Islet precursor cell (in vitro differentiated cells): Measurements from ENCODE around the gene MUS81.
"Not testable (repeated sequence)": the region's sequence is repeated elsewhere in the genome, so short reads cannot be mapped to it uniquely, and the experiment has no call there.

Source experiments
- DNase-seq: peaks from one replicate; pipeline ENCODE4 v3.0.0-alpha.2; 2018

The MUS81 gene, protein sequence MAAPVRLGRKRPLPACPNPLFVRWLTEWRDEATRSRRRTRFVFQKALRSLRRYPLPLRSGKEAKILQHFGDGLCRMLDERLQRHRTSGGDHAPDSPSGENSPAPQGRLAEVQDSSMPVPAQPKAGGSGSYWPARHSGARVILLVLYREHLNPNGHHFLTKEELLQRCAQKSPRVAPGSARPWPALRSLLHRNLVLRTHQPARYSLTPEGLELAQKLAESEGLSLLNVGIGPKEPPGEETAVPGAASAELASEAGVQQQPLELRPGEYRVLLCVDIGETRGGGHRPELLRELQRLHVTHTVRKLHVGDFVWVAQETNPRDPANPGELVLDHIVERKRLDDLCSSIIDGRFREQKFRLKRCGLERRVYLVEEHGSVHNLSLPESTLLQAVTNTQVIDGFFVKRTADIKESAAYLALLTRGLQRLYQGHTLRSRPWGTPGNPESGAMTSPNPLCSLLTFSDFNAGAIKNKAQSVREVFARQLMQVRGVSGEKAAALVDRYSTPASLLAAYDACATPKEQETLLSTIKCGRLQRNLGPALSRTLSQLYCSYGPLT

DNA sequence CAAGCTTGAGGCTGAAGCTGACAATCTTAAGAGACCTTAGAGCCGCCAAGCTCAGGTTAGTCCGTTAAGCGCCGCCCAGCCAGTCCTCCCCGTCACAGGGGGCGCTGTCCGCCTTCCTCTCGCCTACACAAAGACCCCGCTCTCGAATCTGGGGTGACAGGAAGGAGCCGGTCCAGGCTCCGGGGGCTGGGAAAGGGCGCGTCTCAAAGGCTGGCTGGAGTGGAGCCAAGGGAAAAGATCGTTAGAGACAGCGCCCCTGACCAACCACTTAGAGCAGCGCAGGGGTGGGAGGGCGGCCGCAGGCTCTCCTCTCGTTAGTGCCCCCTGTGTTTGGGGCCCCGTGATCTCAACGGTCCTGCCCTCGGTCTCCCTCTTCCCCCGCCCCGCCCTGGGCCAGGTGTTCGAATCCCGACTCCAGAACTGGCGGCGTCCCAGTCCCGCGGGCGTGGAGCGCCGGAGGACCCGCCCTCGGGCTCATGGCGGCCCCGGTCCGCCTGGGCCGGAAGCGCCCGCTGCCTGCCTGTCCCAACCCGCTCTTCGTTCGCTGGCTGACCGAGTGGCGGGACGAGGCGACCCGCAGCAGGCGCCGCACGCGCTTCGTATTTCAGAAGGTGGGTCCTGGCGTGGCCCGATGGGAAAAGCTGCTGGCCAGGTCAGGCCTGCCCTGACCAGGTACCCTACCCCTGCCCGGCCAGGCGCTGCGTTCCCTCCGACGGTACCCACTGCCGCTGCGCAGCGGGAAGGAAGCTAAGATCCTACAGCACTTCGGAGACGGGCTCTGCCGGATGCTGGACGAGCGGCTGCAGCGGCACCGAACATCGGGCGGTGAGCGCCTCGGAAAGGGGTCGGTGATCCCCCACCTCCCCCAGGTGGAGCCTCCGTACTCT lies at the start of gene MUS81:
Gene MUS81, plus strand, starts transcription at position 156 of the 887 bp plus-strand sequence. Its CDS starts 321 bp downstream, at position 477.
- peak; percentile 98 for DNase-seq

DNA sequence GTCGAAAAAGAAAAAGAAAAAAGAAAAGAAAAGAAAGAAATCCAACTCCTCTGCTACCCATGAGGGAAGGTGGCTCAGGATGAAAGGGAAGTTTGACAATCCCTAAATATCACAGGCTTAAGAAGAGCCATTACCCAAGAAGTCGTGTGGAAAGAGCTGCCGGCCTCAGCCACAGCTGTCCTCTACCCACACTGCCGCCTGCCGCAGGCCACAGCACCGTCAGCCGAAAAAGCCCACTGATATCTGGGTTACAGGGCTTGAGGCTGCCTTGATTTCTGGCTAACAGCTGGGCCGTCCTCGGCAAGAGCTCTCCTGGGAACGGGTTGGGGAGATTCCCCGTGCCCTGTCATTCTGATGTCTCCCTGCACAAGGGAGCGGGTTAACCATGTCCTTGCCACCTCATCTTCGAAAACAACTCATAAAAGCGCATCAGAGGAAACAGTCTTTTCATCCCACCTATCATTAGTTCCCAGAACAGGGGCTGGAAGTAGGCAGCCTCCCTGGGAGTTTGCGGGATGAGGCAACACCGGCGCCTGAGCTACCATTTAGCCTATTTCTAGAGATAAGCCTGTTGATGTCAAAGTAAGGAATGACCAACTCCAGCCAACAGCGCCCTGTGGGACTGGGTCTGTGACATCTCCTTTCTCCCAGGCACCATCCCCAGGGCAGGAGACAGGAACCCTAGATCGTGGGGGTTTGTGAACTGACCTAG lies 48.3 kb upstream of the MUS81 start:
- DNase-seq: peak; percentile 70

DNA sequence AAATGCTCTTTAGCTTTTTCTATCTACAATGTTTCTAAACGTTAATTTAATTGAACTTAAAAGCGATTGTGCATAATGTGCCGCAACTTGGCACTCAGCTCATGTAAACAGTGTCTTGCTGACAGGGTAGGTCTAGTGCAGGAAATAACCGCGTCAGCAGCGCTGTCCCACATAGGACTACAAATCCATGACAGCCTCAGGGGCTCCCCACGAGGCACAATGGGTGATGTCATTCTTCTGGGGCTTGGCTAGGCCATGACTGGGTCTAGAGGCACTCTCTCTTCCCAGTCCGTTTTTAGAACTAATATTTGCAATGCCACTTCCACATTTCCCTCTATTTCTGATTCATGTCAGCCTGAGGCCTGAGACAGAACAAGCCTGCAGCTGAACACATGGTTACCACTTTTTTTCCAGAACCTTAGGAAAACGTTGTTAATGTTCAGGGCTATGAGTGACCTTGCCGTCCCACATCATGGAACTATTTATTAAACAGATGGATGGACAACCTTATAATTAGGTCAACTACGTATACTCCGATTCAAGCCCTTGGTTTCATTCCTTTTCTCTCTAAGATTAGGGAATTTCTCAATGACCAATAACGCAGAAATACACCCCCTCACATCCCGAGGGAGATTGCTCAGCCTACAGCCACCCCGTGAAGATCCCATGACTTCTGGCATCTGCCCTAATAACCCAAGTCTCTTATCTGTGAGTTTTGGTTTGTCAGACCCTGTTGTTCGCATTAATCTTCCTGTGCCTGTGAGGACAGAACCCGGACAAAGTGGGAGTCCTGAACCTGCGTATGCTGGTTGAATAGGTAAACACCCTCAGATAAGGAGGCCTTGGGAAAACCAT lies 45.9 kb upstream of the MUS81 start:
- DNase-seq: no peak

DNA sequence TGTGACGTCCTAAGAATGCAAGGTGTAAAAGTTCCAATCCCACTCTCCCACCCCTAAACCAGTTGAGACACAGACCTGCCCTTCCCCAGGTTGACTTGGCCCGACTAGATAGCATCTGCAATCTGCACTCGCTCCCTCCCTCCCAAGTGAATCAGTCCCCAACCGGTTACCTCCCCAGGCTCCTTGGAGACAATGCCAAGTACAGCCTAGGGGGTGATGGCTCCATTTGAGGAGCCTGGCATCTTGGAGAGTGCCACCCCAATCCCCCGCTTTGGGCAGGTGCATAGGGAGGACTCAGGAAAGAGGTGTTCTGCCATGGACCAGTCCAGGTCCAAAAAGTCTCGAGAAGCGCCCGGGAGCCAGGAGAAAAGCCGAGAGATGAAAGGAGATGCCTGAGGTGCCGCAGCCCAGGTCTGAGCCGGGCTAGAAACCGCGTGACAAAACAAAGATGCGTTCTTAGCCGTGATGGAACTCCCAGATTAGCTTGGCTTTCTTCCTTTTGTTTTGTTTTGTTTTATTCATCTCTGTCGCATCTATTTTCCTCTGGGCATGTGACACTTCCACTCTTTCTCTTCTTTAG lies 45.2 kb upstream of the MUS81 start:
- DNase-seq: peak; percentile 65

DNA sequence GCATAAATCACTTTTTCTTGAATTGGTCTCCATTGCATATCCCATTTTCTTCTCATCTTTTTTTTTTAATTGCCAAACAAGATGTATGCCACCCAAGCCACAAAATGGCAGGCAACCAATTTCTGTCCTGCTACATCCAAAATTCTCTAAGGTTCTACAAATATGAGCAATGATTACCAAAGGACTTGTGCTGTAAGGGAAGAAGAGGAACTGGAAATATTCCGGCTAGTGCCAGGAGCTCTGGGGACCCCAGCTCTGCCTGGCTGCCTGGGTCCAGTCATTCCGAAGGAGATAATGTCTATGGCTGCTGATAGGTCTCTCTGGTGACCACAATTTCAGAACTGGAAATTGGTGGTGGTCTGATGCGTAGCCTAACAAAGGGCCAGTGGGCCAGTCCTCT lies 43.5 kb upstream of the MUS81 start:
- DNase-seq: no peak

DNA sequence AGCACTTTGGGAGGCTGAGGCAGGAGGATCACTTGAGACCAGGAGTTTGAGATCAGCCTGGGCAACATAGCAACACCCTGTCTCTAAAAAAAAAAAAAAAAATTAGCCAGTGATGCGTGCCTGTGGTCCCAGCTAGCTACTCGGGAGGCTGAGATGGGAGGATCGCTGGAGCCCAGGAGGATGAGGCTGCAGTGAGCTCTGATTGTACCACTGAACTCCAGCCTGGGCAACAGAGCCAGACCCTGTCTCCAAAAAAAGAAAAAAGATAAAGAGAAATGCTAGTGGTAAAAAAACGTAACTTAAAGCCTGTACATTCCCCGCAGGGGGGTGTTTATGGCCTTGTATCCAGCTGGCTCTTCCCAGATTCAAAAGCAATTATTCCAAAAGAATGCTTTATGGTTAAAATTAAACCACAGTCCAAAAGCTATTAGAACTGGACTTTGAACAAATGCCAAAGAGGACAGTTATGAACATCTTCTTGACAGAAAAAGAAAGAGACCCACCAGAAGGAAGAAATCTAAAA lies 42.9 kb upstream of the MUS81 start:
- DNase-seq: no peak

DNA sequence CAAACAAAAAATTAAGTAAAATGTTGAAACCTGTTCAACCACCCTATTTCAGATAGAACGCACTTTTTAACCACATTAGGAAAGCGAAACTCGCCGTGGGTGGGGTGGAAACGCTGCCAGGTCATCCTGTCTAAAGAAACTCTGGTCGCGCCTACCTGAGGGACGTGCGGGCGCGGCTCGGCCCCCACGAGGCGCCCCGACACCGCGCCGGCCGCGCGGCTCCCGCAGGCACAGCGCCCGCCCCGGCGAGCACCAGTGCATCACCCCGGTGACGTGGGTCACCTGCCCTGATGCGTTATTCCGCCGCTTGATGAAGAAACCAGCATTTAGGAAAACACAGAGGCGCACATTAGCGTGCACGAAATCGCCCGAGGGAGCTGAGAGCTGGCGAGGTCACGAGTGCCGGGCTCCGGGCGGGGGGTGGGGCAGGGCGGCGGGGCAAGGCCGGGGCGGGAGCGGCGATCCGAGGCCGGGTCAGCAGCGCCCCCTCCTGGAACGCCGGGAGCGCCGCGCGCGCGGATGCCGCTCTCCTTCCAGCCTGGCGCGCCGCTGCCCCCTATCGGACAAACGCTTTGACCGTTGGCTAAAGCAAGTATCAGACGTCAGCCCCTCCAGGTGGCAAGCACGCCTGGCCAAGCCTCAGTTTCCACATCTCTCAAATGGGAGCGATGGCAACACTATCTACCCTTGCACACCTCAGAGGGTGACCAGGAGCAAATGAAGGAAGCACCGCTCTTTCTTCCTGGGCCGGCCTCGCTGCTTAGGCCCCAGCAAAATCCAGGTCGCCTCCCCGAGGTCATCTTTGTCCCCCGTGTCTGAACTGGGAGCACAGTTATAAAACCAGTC lies 42.2 kb upstream of the MUS81 start:
- DNase-seq: peak; percentile 91

DNA sequence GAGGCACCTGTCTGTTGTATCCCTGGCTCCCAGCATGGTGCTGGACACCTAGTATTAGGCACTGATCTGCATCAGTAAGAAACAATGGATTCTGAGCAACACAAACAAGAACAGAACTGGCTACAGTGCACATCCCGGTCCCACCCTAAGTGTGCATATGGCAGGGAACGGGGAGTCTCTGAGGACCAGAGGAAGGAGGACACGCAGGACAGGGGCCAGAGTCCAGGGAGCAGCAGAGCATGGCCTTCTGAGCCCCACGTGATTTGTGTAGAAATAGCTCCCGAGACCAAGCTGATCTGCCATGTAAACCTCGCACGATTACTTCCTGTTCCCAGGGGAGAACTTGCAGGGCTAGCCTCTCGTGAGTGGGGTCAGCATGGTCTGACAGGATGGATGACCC lies 39.1 kb upstream of the MUS81 start:
- DNase-seq: no peak

DNA sequence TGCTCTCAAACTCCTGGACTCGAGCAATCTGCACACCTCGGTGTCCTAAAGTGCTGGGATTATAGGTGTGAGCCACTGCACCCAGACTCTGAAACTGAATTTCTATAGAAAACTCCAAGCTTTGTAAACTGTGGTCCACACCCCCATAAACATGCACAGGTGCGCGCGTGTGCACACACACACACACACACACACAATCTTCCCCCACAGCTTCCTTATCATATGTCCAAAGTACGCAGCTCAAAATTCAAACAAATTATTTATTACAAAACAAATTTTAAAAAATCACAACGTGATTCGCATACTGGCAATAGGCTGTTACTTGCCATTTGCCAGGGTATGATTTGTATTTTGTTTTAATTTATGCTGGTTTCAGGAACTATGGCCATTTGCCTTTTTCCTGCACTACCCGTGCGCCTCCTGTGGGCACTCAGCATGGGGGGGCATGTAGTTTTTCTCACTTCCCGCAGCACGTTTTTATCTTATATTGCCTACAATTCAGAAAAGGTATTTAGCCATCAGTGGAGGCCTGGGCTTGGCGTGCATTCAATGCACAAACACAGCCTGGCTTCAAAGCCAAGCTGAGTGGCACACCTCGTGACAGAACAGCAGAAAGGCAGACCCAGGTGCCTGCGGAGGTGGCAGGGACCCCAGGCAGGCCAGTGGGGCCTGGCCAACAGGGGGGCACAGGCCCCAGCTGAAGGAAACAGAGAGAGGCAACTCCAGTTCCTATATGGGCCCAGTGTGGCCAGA lies 37.3 kb upstream of the MUS81 start:
- no peak for DNase-seq

DNA sequence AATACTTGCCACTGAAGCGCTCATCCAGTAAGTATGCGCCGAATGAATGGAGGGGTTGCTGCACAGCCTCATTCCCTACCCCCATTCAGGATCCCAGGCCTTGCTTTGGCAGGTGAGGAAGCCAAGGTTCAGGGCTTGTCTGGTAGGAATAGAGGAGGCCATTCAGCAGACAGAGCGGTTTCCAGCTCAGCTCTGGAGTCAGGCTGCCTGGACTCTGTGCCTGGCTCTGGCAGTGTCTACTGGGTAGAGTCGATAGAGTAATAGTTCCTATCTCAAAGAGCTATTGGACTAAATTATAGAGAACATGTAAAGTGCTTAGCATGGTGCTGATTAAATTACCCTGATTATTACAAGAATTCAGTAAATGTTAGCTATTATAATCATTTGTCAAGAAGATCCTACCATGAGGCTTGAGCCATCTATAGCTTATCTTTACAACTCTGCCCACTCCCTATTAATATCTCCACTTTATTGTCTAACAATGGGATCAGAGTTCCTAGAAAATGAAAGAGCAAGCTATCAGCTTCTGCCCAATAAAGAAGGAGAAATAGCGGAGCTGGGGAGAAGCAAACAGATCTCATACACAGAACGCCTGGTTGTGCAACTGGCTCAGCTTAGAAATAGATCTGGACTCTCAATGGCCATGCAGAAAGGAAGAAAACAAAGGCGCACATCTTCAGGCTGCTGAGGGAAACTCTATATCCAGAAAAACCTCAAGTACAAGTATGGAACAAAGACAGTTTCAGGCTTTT lies 33.1 kb upstream of the MUS81 start:
- no peak for DNase-seq

DNA sequence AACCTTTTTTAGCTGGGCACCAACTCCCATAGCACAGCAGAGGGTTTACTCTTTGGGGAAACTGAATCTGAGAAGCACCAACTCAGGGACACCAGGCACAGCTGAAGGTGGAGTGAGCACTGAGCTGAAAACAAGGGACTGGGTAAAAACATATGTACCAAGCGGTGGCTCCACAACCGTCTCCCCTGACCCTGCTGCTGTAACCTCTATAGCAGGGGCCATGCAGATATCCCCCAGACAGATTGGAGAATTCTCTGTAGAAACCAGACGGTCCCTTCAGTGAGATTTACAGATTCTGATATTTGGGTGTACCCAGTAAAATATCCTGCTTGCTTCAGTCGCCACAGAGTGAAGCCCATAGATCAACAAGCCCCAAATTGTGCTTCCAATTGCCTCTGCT lies 30.8 kb upstream of the MUS81 start:
- no peak for DNase-seq

DNA sequence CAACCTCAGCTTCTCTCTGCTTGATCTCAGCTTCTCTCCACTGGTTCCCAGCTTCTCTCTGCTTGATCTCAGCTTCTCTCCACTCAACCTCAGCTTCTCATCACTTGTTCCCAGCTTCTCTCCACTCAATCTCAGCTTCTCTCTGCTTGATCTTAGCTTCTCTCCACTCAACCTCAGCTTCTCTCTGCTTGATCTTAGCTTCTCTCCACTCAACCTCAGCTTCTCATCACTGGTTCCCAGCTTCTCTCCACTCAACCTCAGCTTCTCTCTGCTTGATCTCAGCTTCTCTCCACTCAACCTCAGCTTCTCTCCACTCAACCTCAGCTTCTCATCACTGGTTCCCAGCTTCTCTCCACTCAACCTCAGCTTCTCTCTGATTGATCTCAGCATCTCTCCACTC lies 28.0 kb upstream of the MUS81 start:
- not testable (repeated sequence) for DNase-seq

DNA sequence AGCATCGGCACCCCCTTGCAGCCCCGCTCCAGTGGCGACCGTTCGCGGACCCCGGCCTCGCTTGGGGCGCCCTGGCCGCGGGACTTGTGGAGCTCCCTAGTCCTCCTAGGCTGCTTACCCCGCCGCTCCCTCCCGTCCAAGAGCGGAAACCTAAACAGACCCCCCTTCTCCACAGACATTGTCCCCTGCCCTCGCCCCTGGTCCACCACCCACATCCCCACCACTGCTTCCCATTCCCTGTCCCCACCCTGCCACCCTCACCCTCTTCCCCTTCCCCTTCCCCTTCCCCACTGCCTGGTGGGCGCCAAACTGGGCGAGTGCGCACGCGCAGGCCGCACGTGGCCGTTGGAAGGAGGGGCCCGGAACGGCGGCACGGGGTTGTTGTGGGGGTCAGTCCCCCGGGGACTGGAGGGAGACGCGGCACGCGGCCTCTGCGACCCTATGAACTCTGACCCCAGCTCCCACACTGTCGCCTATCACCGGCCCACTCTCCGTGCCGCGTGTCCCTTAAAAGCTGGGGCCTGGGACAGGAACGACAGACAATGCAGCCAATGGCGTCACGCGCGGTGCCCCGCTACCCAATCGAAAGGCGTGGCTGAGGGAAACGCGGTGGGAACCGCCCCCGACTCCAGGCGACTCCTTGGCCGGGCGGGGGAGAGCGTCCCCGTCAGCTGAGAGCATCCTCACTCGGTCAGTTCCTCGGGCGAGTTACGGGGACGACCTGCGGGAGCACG lies 26.8 kb upstream of the MUS81 start, which contains the start of gene SNX32:
Gene SNX32, plus strand, starts transcription at position 667 of the 734 bp plus-strand sequence. CDS start 103 bp downstream, outside the sequence.
- DNase-seq: peak; percentile 97

DNA sequence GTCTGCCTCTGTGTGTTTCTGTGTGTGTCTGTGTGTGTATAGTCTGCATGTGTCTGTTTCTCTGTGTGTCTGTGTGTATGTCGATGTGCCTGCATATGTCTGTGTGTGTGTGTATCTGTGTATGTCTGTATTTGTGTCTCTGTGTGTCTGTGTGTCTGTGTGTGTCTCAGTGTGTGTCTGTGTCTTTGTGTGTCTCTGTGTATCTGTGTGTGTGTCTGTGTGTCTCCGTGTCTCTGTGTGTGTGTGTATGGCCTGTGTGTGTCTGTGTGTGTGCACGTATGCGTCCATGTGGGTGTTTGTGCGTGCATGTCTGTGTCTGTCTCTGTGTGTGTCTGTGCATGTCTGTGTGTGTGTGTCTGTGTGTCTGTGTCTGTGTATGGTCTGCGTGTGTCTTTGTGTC lies 26.0 kb upstream of the MUS81 start:
- no peak for DNase-seq

DNA sequence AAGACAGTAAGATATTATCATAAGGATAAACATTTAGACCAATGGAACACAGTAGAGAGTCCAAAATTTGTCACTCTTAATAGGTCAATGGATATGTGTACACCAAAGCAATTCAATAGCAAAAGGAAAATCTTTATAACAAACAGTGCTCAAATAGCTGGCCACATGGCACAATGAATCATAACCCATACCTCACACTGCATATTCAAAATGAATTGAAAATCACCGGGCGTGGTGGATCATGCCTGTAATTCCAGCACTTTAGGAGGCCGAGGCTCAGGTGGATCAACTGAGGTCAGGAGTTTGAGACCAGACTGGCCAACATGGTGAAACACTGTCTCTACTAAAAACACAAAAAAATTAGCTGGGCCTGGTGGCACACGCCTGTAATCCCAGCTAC lies 18.1 kb upstream of the MUS81 start:
- DNase-seq: no peak

DNA sequence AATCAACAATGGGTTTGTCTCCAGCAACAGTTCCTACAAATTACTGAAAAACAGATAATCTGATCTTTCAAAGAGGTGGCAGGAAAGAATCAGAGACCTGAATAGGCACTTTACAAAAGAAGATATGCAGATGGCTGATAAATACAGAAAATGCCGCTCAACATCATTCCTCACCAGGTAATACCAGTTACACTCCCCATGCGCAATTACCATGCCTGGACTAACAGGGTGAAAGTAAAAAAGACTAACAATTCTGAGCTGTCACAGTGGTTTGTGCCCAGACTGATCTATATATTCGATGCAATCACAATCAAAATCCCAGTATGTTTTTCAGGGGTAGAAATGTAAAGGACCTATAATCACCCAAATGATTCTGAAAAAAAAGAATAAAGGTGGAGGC lies 16.4 kb upstream of the MUS81 start:
- DNase-seq: no peak

DNA sequence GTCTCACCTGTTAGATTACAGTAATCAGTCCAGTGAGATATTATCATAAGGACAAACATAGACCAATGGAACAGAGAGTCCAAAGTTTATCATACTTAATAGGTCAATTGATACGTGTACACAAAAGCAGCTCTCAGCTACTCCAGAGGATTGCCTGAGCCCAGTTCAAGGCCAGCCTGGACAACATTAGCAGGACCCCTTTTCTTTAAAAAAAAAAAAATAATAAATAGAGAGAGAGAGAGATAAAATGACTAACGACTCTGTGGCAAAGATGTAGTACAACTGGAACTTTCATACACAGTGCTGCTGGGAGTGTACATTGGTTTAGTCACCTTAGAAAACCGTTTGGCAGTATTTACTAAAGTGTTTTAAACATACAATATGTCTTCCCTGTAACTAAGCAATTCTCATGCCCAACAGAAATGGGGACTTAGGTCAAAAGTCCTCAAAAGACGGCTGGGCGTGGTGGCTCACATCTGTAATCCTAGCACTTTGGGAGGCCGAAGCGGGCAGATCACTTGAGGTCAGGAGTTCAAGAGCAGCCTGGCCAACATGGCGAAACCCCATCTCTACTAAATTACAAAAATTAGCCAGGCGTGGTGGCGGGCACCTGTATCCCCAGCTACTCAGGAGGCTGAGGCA lies 15.9 kb upstream of the MUS81 start:
- no peak for DNase-seq
